H1 (cell line): ENCODE data around the gene HOXD10.

Experiments
- CTCF ChIP-seq, 3 experiments: IDR thresholded peaks; 1 replicate in 2 of 3; 2 replicates in 1 of 3; pipeline versions ENCODE4 v1.5.1 to v1.6.1; 2011; ENCODE audit warnings: low read length in 3 of 3, mild to moderate bottlenecking in 3 of 3, inconsistent platforms in 2 of 3, low read depth in 1 of 3, moderate library complexity in 1 of 3; ENCODE audit not compliant: insufficient read depth in 1 of 3; ENCODE audit errors: control extremely low read depth in 1 of 3
- EZH2 ChIP-seq: fragments of 200-600 bp; sonication (generic); IDR thresholded peaks from 2 replicates; pipeline ENCODE4 v1.7.1; 2012; ENCODE audit warnings: low read depth, mild to moderate bottlenecking, moderate library complexity, low read length, inconsistent platforms; ENCODE audit not compliant: severe bottlenecking
- FOSL1 ChIP-seq: IDR thresholded peaks from 2 replicates; pipeline ENCODE4 v1.6.1; 2011; ENCODE audit warnings: mild to moderate bottlenecking, low read depth, low read length, moderate library complexity; ENCODE audit not compliant: insufficient read depth
- SUZ12 ChIP-seq: fragments of 200-600 bp; sonication (generic); IDR thresholded peaks from 2 replicates; pipeline ENCODE4 v1.6.1; 2012; ENCODE audit warnings: mild to moderate bottlenecking, inconsistent platforms, low read length, moderate library complexity, mixed read lengths

GRCh38 chr2:176118601-176119339 lies 2.2 kb downstream of the HOXD10 start:
- peak; percentile 56 to 67 (median 64) for TF ChIP-seq CTCF (IDR thresholded peaks at IDR 0.05; ENCODE audit: control extremely low read depth in 1 of 3, insufficient read depth in 1 of 3, low read depth in 1 of 3, low read length in 3 of 3)
- no peak; the same call in 1 of the 2 replicates for TF ChIP-seq SUZ12
- TF ChIP-seq FOSL1, result no peak
- no peak for TF ChIP-seq EZH2
